IMR-90 (cell line): ENCODE data around the gene GCH1. TPM values are rescaled to one million over a fixed set of nuclear protein-coding genes. Genes with fewer than 3 reads are reported as not detected.

ENCODE experiments used
- ATAC-seq: fragments of 200-7000 bp; cut with Tn5 transposase; 2 replicates; pipeline ENCODE4 v1.9.1; 2020; ENCODE audit warnings: low read depth, mild to moderate bottlenecking, moderate library complexity
- BruUV-seq: library from RNA; stranded (reverse); fragments of 400-500 nt; replicated peaks from 2 replicates; lab custom pipeline; 2021; lab: Mats Ljungman, UMichigan
- CTCF ChIA-PET: fragments of 300-600 bp; formaldehyde crosslinking; extraction: SDS; loops from one replicate; lab custom pipeline; 2021; ENCODE audit warnings: antibody characterized with exemption; lab: Yijun Ruan, JAX
- POLR2A ChIA-PET: fragments of 300-600 bp; sonication (Branson Sonifier 250); formaldehyde crosslinking; loops from one replicate; lab custom pipeline; 2022; ENCODE audit warnings: antibody characterized with exemption; ENCODE audit not compliant: unreplicated experiment; lab: Charles Lee
- DNase-seq: peaks from one replicate; pipeline ENCODE4 v3.0.0; 2013
- H2AFZ ChIP-seq: replicated peaks from 2 replicates; pipeline ENCODE3; 2013; ENCODE audit warnings: low read length, mild to moderate bottlenecking; ENCODE audit not compliant: poor library complexity
- H2AK5ac ChIP-seq: 2 replicates; pipeline ENCODE4 v1.6.1; 2013; ENCODE audit warnings: low read depth, low read length, inconsistent platforms
- H2AK9ac ChIP-seq: replicated peaks from 2 replicates; pipeline ENCODE3; 2013; ENCODE audit warnings: mild to moderate bottlenecking, low read depth, low read length, moderate library complexity; ENCODE audit not compliant: poor library complexity
- H2BK120ac ChIP-seq: 2 replicates; pipeline ENCODE4 v1.6.1; 2013; ENCODE audit warnings: low read depth, low read length, inconsistent platforms
- H2BK15ac ChIP-seq: 3 replicates; pipeline ENCODE4 v1.6.1; 2013; ENCODE audit warnings: low read depth, low read length, inconsistent platforms
- H2BK20ac ChIP-seq: 2 replicates; pipeline ENCODE4 v1.6.1; 2013; ENCODE audit warnings: low read depth, mild to moderate bottlenecking, inconsistent platforms, low read length, moderate library complexity
- H2BK5ac ChIP-seq: 2 replicates; pipeline ENCODE4 v1.6.1; 2013; ENCODE audit warnings: mild to moderate bottlenecking, low read depth, low read length, inconsistent platforms; ENCODE audit not compliant: poor library complexity, severe bottlenecking
- H3K14ac ChIP-seq: replicated peaks from 2 replicates; pipeline ENCODE4 v1.6.1; 2013; ENCODE audit warnings: low read depth, low read length, inconsistent platforms
- H3K18ac ChIP-seq: 2 replicates; pipeline ENCODE4 v1.6.1; 2013; ENCODE audit warnings: low read depth, low read length, control low read depth
- H3K23ac ChIP-seq: 2 replicates; pipeline ENCODE4 v1.6.1; 2013; ENCODE audit warnings: low read depth, low read length, inconsistent platforms
- H3K27ac ChIP-seq: 2 replicates; pipeline ENCODE4 v1.5.1; 2013; ENCODE audit warnings: mild to moderate bottlenecking, control low read depth, low read length; ENCODE audit not compliant: insufficient read depth
- H3K27me3 ChIP-seq: 2 replicates; pipeline ENCODE4 v1.6.1; 2013; ENCODE audit warnings: low read length; ENCODE audit not compliant: control insufficient read depth, insufficient read depth
- H3K36me3 ChIP-seq: 2 replicates; pipeline ENCODE4 v1.6.1; 2013; ENCODE audit warnings: low read length, mixed read lengths; ENCODE audit not compliant: control insufficient read depth, insufficient read depth
- H3K4ac ChIP-seq: 2 replicates; pipeline ENCODE4 v1.6.1; 2013; ENCODE audit warnings: low read depth, low read length, inconsistent platforms
- H3K4me1 ChIP-seq: 2 replicates; pipeline ENCODE4 v1.6.1; 2013; ENCODE audit warnings: low read length, mixed read lengths; ENCODE audit not compliant: control insufficient read depth, insufficient read depth
- H3K4me2 ChIP-seq: 2 replicates; pipeline ENCODE4 v1.6.1; 2013; ENCODE audit warnings: low read depth, mild to moderate bottlenecking, control low read depth, low read length, moderate library complexity
- H3K4me3 ChIP-seq: 2 replicates; pipeline ENCODE4 v1.5.1; 2013; ENCODE audit warnings: low read depth, mild to moderate bottlenecking, control low read depth, low read length, moderate library complexity; ENCODE audit not compliant: insufficient read depth
- H3K56ac ChIP-seq: 2 replicates; pipeline ENCODE4 v1.6.1; 2013; ENCODE audit warnings: low read length, inconsistent platforms; ENCODE audit not compliant: insufficient read depth; ENCODE audit errors: extremely low read depth
- H3K79me1 ChIP-seq, 2 experiments: 2 replicates each; pipeline ENCODE4 v1.6.1; 2013; ENCODE audit warnings: low read length in 2 of 2, inconsistent platforms in 1 of 2, low read depth in 1 of 2
- H3K9ac ChIP-seq: 2 replicates; pipeline ENCODE4 v1.6.1; 2013; ENCODE audit warnings: low read depth, low read length, control low read depth
- H3K9me1 ChIP-seq: 2 replicates; pipeline ENCODE4 v1.6.1; 2013; ENCODE audit warnings: low read length, inconsistent platforms; ENCODE audit not compliant: insufficient read depth
- H3K9me3 ChIP-seq: 2 replicates; pipeline ENCODE4 v1.6.1; 2013; ENCODE audit warnings: low read length; ENCODE audit not compliant: control insufficient read depth, insufficient read depth
- H4K20me1 ChIP-seq: 2 replicates; pipeline ENCODE4 v1.6.1; 2013; ENCODE audit warnings: low read length, inconsistent platforms; ENCODE audit not compliant: insufficient read depth
- H4K5ac ChIP-seq: 2 replicates; pipeline ENCODE4 v1.6.1; 2013; ENCODE audit warnings: mild to moderate bottlenecking, low read depth, low read length, control low read depth
- H4K8ac ChIP-seq, 2 experiments: 2 replicates each; pipeline ENCODE4 v1.6.1; 2013; ENCODE audit warnings: low read depth in 2 of 2, low read length in 2 of 2, control low read depth in 1 of 2, inconsistent platforms in 1 of 2
- H4K91ac ChIP-seq: 2 replicates; pipeline ENCODE4 v1.6.1; 2013; ENCODE audit warnings: low read depth, low read length, inconsistent platforms; ENCODE audit not compliant: insufficient read depth
- CHD1 ChIP-seq: IDR thresholded peaks from 2 replicates; pipeline ENCODE4 v1.6.1; 2012; ENCODE audit warnings: low read depth, low read length, improper control_type of control experiment
- MXI1 ChIP-seq: IDR thresholded peaks from 2 replicates; pipeline ENCODE4 v1.6.1; 2012; ENCODE audit warnings: low read depth, mild to moderate bottlenecking, low read length, moderate library complexity, borderline replicate concordance
- RFX5 ChIP-seq: IDR thresholded peaks from 2 replicates; pipeline ENCODE4 v1.8.0; 2012; ENCODE audit warnings: low read depth, mild to moderate bottlenecking, low read length, moderate library complexity
- WGBS, 2 experiments: methylation state at CpG; one replicate each; pipeline versions ENCODE4 v1.1.5 to v1.1.7; 2013; ENCODE audit warnings: missing lambda C conversion rate in 2 of 2; ENCODE audit not compliant: insufficient read length in 1 of 2; ENCODE audit errors: extremely low coverage in 2 of 2; 5-methylcytosine and 5-hydroxymethylcytosine counted together
- dilution Hi-C: fragments of 300-500 bp; cut with HindIII; formaldehyde crosslinking; loops from one replicate; pipeline ENCODE4 v1.14.3; 2018; ENCODE audit warnings: low sequenced_read_pairs; ENCODE audit not compliant: unreplicated experiment
- in situ Hi-C: fragments of 300-500 bp; cut with MboI; formaldehyde crosslinking; loops from 3 replicates; pipeline ENCODE4 v1.14.3; 2019; ENCODE audit warnings: low sequenced_read_pairs, inconsistent platforms, mixed read lengths
- intact Hi-C: fragments of 100-400 bp; cut with micrococcal nuclease; formaldehyde crosslinking; loops from 2 replicates; pipeline ENCODE4 v1.10.0; 2022
- polyA plus RNA-seq, 3 experiments: library from polyadenylated mRNA; depleted of rRNA; stranded (reverse); fragments of >200 nt; gene quantifications; 2 replicates each; pipeline ENCODE4 v1.2.3, GENCODE V29; 2012; ENCODE audit warnings: low replicate concordance in 1 of 3
- total RNA-seq: library from RNA; depleted of rRNA; stranded (reverse); fragments of >200 nt; gene quantifications from 2 replicates; pipeline ENCODE4 v1.2.3, GENCODE V29; 2012
- TF ChIP-seq, protein P1 (sequence below): fragments of 150-350 bp; IDR thresholded peaks from 2 replicates; pipeline ENCODE4 v1.6.1; 2017; ENCODE audit warnings: mild to moderate bottlenecking, antibody characterized with exemption, low read length, low read depth

The GCH1 gene
- total and polyA plus RNA-seq, 2 of the 4 experiments (the other 2 are of a cell fraction), result 0.54 to 0.74 TPM

DNA sequence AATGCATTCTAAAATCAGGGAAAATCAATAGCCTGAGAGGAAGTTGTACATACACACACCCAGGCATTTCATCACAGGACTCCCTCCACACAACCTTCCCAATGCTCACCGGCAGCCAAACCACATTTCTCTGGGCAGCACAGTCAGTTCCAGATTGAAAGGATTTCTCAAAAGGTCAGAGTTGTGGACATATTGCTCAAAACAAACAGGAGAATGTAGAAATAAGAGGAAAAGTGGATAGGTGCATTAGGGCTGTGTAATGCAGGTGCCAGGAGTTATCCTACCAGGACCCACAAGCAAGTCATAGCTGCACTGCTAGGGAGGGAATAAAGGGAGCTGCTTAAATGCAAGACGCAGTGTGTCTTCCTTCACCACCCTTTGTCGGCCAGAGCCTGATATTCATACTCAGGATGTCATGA, 62.9 kb downstream of the GCH1 start:
- in situ Hi-C loops, result no loop called here
- Histone ChIP-seq H4K5ac (no peak overlapping the region), H3K9me3 (no peaks in the 10 kb centered on the region), H2AK5ac (no peak overlapping the region), H3K27me3 (peaks cover 10% of the 10 kb centered on the region), H3K14ac (no peak overlapping the region), H2AFZ (no peak overlapping the region), H2BK5ac (no peak overlapping the region), H3K36me3 (no peaks in the 10 kb centered on the region), H3K9me1 (no peaks in the 10 kb centered on the region), H3K79me1 (no peaks in the 10 kb centered on the region), H3K4ac (no peak overlapping the region), H3K9ac (no peak overlapping the region), H3K4me1 (peaks cover 2% of the 10 kb centered on the region; the same call in 1 of the 2 replicates), H2BK20ac (no peak overlapping the region), H3K56ac (no peak overlapping the region), H4K8ac (no peak overlapping the region), H2AK9ac (no peak overlapping the region), H3K4me2 (no peak overlapping the region), H3K27ac (no peak overlapping the region), H2BK120ac (no peak overlapping the region), H2BK15ac (no peak overlapping the region), H3K23ac (no peak overlapping the region), H4K91ac (no peak overlapping the region), H3K4me3 (no peak overlapping the region), H4K20me1 (no peaks in the 10 kb centered on the region), H3K18ac (no peak overlapping the region)
- POLR2A ChIA-PET, result no interaction called here
- intact Hi-C loops, result no loop called here
- TF ChIP-seq MXI1, result no peak
- no peak for TF ChIP-seq RFX5
- TF ChIP-seq, protein P1, sequence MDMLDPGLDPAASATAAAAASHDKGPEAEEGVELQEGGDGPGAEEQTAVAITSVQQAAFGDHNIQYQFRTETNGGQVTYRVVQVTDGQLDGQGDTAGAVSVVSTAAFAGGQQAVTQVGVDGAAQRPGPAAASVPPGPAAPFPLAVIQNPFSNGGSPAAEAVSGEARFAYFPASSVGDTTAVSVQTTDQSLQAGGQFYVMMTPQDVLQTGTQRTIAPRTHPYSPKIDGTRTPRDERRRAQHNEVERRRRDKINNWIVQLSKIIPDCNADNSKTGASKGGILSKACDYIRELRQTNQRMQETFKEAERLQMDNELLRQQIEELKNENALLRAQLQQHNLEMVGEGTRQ, result no peak
- no peak for TF ChIP-seq CHD1
- ATAC-seq (no peak), DNase-seq (no peak)
- CTCF ChIA-PET, result no interaction called here
- WGBS, 2 experiments, result no CpG with 5 or more reads among the region's 3 CpGs
- dilution Hi-C loops, result no loop called here
- BruUV-seq, result no TSS peak
